ENCODE data around the gene REEP1. TPM values are rescaled to one million over a fixed set of nuclear protein-coding genes. Genes with fewer than 3 reads are reported as not detected.

Gene REEP1
- total RNA-seq, 1 experiment from 2014 or later = 5.9 TPM

- Histone ChIP-seq H3K9me2 (ENCODE audit: insufficient read depth) (no peaks in the 10 kb centered on the region), H3K9ac (ENCODE audit: low read length) (no peak overlapping the region), H3K4me3 (replicated peaks in 1 of 2; ENCODE audit: low read depth in 1 of 2, low read length in 2 of 2) (no peak overlapping the region), H3K27ac (ENCODE audit: low read depth, low read length) (no peak overlapping the region), H3K9me3 (ENCODE audit: control insufficient read depth in 1 of 2, insufficient read depth in 1 of 2, low read depth in 1 of 2, low read length in 2 of 2) (no peaks in the 10 kb centered on the region), H3K27me3 (ENCODE audit: insufficient read depth, low read length) (no peaks in the 10 kb centered on the region), H3K4me2 (ENCODE audit: low read length) (no peak overlapping the region), H2AFZ (ENCODE audit: low read depth, low read length, poor library complexity, severe bottlenecking) (no peak overlapping the region), H4K20me1 (ENCODE audit: insufficient read depth) (no peaks in the 10 kb centered on the region), H3K36me3 (ENCODE audit: control insufficient read depth in 1 of 2, insufficient read depth in 2 of 2, low read length in 2 of 2) (no peaks in the 10 kb centered on the region), H3K79me2 (ENCODE audit: insufficient read depth, low read length) (no peaks in the 10 kb centered on the region), H3K4me1 (ENCODE audit: control insufficient read depth in 1 of 2, insufficient read depth in 2 of 2, low read length in 2 of 2) (no peaks in the 10 kb centered on the region)
- ATAC-seq (no peak), DNase-seq (ENCODE audit: low read depth, low spot score) (no peak)
- no TSS peak for BruUV-seq (replicated peaks)
- intact Hi-C loops (cut with micrococcal nuclease) = no loop called here
- ChIA-PET POLR2A (no interaction called here), CTCF (interaction anchor here (1.4 to 1.8 kb wide), 3 partner anchors 15 to 177 kb away, joined by 4 to 10 read pairs (median 5); no protein-coding TSS in a partner anchor), RAD21 (ENCODE audit: low non-redundant PET in 1 of 2, low total read pairs in 2 of 2, uncharacterized antibody in 2 of 2, unreplicated experiment in 2 of 2) (no interaction called here)
- TF ChIP-seq REST (IDR thresholded peaks at IDR 0.05; ENCODE audit: low read depth) (no peak), MAX (IDR thresholded peaks at IDR 0.05) (no peak), YY1 (IDR thresholded peaks at IDR 0.05; ENCODE audit: extremely low read depth, insufficient replicate concordance, low read depth, low read length) (no peak), ATF3 (IDR thresholded peaks at IDR 0.05) (no peak), RAD21 (IDR thresholded peaks at IDR 0.05; ENCODE audit: low read depth) (no peak), SP1 (IDR thresholded peaks at IDR 0.05; ENCODE audit: low read depth) (no peak), EZH2 (IDR thresholded peaks at IDR 0.05) (no peak), POLR2A (IDR thresholded peaks at IDR 0.05; ENCODE audit: borderline replicate concordance, extremely low read depth, insufficient read depth, insufficient read length) (no peak), EGR1 (IDR thresholded peaks at IDR 0.05; ENCODE audit: low read depth) (no peak), ZNF274 (IDR thresholded peaks at IDR 0.05; ENCODE audit: low read depth, low read length) (no peak), CTCF (IDR thresholded peaks at IDR 0.05 in 2 of 3, conservative IDR thresholded peaks at IDR 0.05 in 1 of 3; ENCODE audit: borderline replicate concordance in 1 of 3, insufficient read depth in 1 of 3, low read depth in 2 of 3, low read length in 2 of 3) (no peak)
Measured at GRCh38 chr2:86219896-86220295, 117.5 kb downstream of the REEP1 start.

Measured in HCT116 (cell line).